HepG2 (cell line): ENCODE data around the gene PSMC5. TPM values are rescaled to one million over a fixed set of nuclear protein-coding genes. Genes with fewer than 3 reads are reported as not detected.

Source experiments
- ATAC-seq: fragments of 200-7000 bp; cut with Tn5 transposase; 3 replicates; pipeline ENCODE4 v1.9.1; 2020; ENCODE audit warnings: mild to moderate bottlenecking, moderate library complexity
- BruUV-seq: library from RNA; stranded (reverse); fragments of 400-500 nt; replicated peaks from 2 replicates; lab custom pipeline; 2021; lab: Mats Ljungman, UMichigan
- CTCF ChIA-PET: fragments of 300-600 bp; formaldehyde crosslinking; extraction: SDS; loops from one replicate; lab custom pipeline; 2021; ENCODE audit warnings: low total read pairs, inconsistent platforms, low intra/inter-chr PET ratio; lab: Yijun Ruan, JAX
- POLR2A ChIA-PET: fragments of 350-600 bp; sonication (Branson Sonifier 250); formaldehyde crosslinking; loops from one replicate; lab custom pipeline; 2020; ENCODE audit warnings: antibody characterized with exemption, inconsistent platforms; lab: Yijun Ruan, JAX
- DNase-seq: peaks from one replicate; pipeline ENCODE4 v3.0.0-alpha.2; 2015; ENCODE audit warnings: low spot score
- FAIRE-seq: peaks from 3 replicates; lab custom pipeline; 2011; peaks lifted over from hg19 to GRCh38; lab: Jason Lieb, UNC
- H2AFZ ChIP-seq: one replicate; pipeline ENCODE4 v1.6.1; 2011; ENCODE audit warnings: low read length, inconsistent platforms
- H3K27ac ChIP-seq: fragments of 300-600 bp; 3 replicates; pipeline ENCODE4 v1.8.0; 2011; ENCODE audit warnings: mixed run types, mild to moderate bottlenecking, mixed read lengths, low read length, inconsistent platforms; ENCODE audit not compliant: insufficient read depth; ENCODE audit errors: extremely low read length
- H3K27me3 ChIP-seq, 2 experiments: fragments of 200-600 bp in 1 of 2; 2 replicates in 1 of 2; 3 replicates in 1 of 2; pipeline versions ENCODE4 v1.6.0 to v1.8.0; 2011; ENCODE audit warnings: low read length in 2 of 2, mild to moderate bottlenecking in 2 of 2, moderate library complexity in 2 of 2, inconsistent platforms in 1 of 2; ENCODE audit not compliant: insufficient read depth in 2 of 2, control insufficient read depth in 1 of 2
- H3K36me3 ChIP-seq, 2 experiments: fragments of 200-600 bp in 1 of 2; replicated peaks in 1 of 2; 2 replicates in 1 of 2; 3 replicates in 1 of 2; pipeline versions ENCODE4 v1.5.1 to v1.8.0; 2011; ENCODE audit warnings: low read length in 2 of 2, inconsistent platforms in 1 of 2; ENCODE audit not compliant: insufficient read depth in 2 of 2, control insufficient read depth in 1 of 2
- H3K4me1 ChIP-seq: 2 replicates; pipeline ENCODE4 v1.5.1; 2012; ENCODE audit warnings: low read length, inconsistent platforms; ENCODE audit not compliant: insufficient read depth
- H3K4me2 ChIP-seq: 2 replicates; pipeline ENCODE4 v1.6.0; 2011; ENCODE audit warnings: low read depth, low read length, inconsistent platforms
- H3K4me3 ChIP-seq, 3 experiments: fragments of 200-600 bp in 1 of 3; sonication (generic), shearing (Covaris generic) in 1 of 3; replicated peaks in 1 of 3; 2 replicates each; pipeline ENCODE4 v1.5.1; 2011 to 2016; ENCODE audit warnings: low read length in 3 of 3, inconsistent platforms in 2 of 3, low read depth in 2 of 3, mild to moderate bottlenecking in 2 of 3, control low read depth in 1 of 3, mixed read lengths in 1 of 3; ENCODE audit not compliant: insufficient read depth in 1 of 3
- H3K79me2 ChIP-seq: one replicate; pipeline ENCODE4 v1.6.1; 2011; ENCODE audit warnings: low read length, inconsistent platforms; ENCODE audit not compliant: insufficient read depth
- H3K9ac ChIP-seq: 2 replicates; pipeline ENCODE4 v1.6.0; 2011; ENCODE audit warnings: mild to moderate bottlenecking, low read depth, low read length, inconsistent platforms; ENCODE audit not compliant: insufficient read depth
- H3K9me3 ChIP-seq: 2 replicates; pipeline ENCODE4 v1.5.1; 2012; ENCODE audit warnings: mild to moderate bottlenecking, low read length
- H4K20me1 ChIP-seq: 2 replicates; pipeline ENCODE4 v1.6.0; 2011; ENCODE audit warnings: inconsistent platforms, mild to moderate bottlenecking, low read length, moderate library complexity; ENCODE audit not compliant: insufficient read depth
- ERF ChIP-seq: IDR thresholded peaks from 2 replicates; pipeline ENCODE4 v1.6.1; 2018; ENCODE audit warnings: missing biosample characterization, missing genetic modification reagents
- PITX1 ChIP-seq: sonication (generic); formaldehyde crosslinking; IDR thresholded peaks from 2 replicates; pipeline ENCODE4 v1.5.1; 2020; ENCODE audit warnings: mild to moderate bottlenecking, missing genetic modification reagents
- TCF12 ChIP-seq, 2 experiments: fragments of 450-650 bp in 1 of 2; sonication (generic) in 1 of 2; formaldehyde crosslinking in 1 of 2; IDR thresholded peaks; 2 replicates each; pipeline versions ENCODE4 v1.6.1 to v1.8.0; 2017 to 2022; ENCODE audit warnings: antibody characterized with exemption in 1 of 2, mild to moderate bottlenecking in 1 of 2, missing genetic modification reagents in 1 of 2, moderate library complexity in 1 of 2
- ZNF550 ChIP-seq: sonication (generic); formaldehyde crosslinking; IDR thresholded peaks from 2 replicates; pipeline ENCODE4 v1.4.0; 2020; ENCODE audit warnings: mild to moderate bottlenecking, missing genetic modification reagents, borderline replicate concordance
- WGBS: methylation state at CpG from one replicate; pipeline ENCODE4 v1.1.6; 2017; ENCODE audit warnings: low lambda C conversion rate; 5-methylcytosine and 5-hydroxymethylcytosine counted together
- in situ Hi-C: cut with HindIII; loops from 2 replicates; pipeline ENCODE4 v1.10.0; 2017; ENCODE audit warnings: low pct_unique_long_range_greater_than_20kb; ENCODE audit not compliant: extremely low pct_ligation_motif_present
- intact Hi-C: fragments of 100-400 bp; cut with micrococcal nuclease; formaldehyde crosslinking; loops from one replicate; pipeline ENCODE4 v1.10.0; 2022; ENCODE audit not compliant: unreplicated experiment
- polyA plus RNA-seq, 8 experiments: library from polyadenylated mRNA; depleted of rRNA in 3 of 8; stranded (reverse) in 7 of 8; unstranded in 1 of 8; fragments of >200 nt; fragmentation: Illumina TruSeq in 4 of 8; extraction: Trizol in 4 of 8; gene quantifications; 2 replicates each; pipeline versions ENCODE4 v1.2.1 to v1.2.3, GENCODE V29; 2011 to 2016; ENCODE audit warnings: low read depth in 4 of 8, missing spikeins in 1 of 8, mixed read lengths in 1 of 8; ENCODE audit not compliant: insufficient read depth in 1 of 8
- total RNA-seq, 5 experiments: library from RNA; depleted of rRNA; stranded (reverse); fragments of >200 nt; fragmentation: Illumina TruSeq; extraction: Trizol; gene quantifications; 2 replicates each; pipeline ENCODE4 v1.2.3, GENCODE V29; 2016; ENCODE audit warnings: low read depth in 1 of 5
- TF ChIP-seq, protein P1 (sequence below): IDR thresholded peaks from 2 replicates; pipeline ENCODE4 v1.6.1; 2016; ENCODE audit warnings: mild to moderate bottlenecking, missing biosample characterization, missing genetic modification reagents

PSMC5 gene
- total and polyA plus RNA-seq, 2 of the 13 experiments (the other 11 are each of a cell fraction or from before 2014, with no cell fraction given) = 35.3 to 128 TPM

DNA sequence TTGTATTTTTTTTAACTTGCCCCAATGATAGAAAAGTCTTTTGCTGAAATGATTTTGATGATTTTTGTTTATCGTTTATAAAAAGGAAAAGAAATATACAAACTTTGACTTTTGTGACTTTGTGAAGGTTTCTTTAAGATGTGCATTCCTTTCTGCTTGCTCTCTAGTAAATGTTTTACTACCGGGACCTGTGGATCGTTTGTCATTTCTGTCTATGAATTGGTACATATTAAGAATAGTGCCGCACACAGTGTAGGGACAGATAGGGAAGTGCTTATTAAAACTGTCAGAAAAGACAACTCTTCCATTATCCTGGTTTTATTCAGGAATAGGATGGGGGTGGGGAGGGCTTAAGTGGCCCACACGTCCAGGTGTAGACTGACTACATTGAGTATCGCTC is 8.1 kb upstream of the PSMC5 start:
- ChIA-PET CTCF (no interaction called here), POLR2A (interaction anchor here (1.7 kb wide), 2 partner anchors 8 to 45 kb away, joined by 9 to 10 read pairs; partner anchors contain the start of genes CCDC47, DDX42, FTSJ3 and PSMC5)
- in situ Hi-C loops (no loop called here), intact Hi-C loops (no loop called here)
- Histone ChIP-seq H3K27me3 (no peaks in the 10 kb centered on the region), H3K9me3 (no peaks in the 10 kb centered on the region), H3K4me1 (peaks cover 14% of the 10 kb centered on the region; the same call in 1 of the 2 replicates), H3K79me2 (peaks cover 1% of the 10 kb centered on the region), H3K9ac (no peak overlapping the region), H3K36me3 (peaks cover 50 to 95% of the 10 kb centered on the region in 2 experiments), H3K4me3 (no peak overlapping the region), H4K20me1 (peaks cover 3% of the 10 kb centered on the region; the same call in 1 of the 2 replicates), H2AFZ (no peak overlapping the region), H3K27ac (no peak overlapping the region), H3K4me2 (no peak overlapping the region)
- 77% methylated on average over 6 of the region's 6 CpGs for WGBS
- BruUV-seq = no TSS peak
- ATAC-seq (no peak), DNase-seq (no peak), FAIRE-seq (peak; percentile 28)
- TF ChIP-seq PITX1 (CRISPR knock-in tag) = no peak
- no peak for TF ChIP-seq TCF12 (IDR thresholded peaks at IDR 0.05)
- TF ChIP-seq TCF12 (CRISPR knock-in tag; IDR thresholded peaks at IDR 0.05) = peak; percentile 26; the same call in 1 of the 2 replicates
- TF ChIP-seq, protein P1, sequence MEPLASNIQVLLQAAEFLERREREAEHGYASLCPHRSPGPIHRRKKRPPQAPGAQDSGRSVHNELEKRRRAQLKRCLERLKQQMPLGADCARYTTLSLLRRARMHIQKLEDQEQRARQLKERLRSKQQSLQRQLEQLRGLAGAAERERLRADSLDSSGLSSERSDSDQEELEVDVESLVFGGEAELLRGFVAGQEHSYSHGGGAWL (CRISPR knock-in tag) = no peak
- no peak for TF ChIP-seq ZNF550 (CRISPR knock-in tag)
- 0 out of 2 replicates have a peak, but pooled peaks have one; percentile 5 for TF ChIP-seq ERF (CRISPR knock-in tag)
